GM12892 (cell line): ENCODE measurements around the gene GRID1.

Experiments used
- POLR2A ChIP-seq: IDR thresholded peaks from 2 replicates; pipeline ENCODE4 v1.6.1; 2011; ENCODE audit warnings: low read depth, low read length, control low read depth
- TAF1 ChIP-seq: IDR thresholded peaks from 2 replicates; pipeline ENCODE4 v1.6.1; 2011; ENCODE audit warnings: low read depth, mild to moderate bottlenecking, control low read depth, low read length, borderline replicate concordance

- TF ChIP-seq POLR2A (no peak), TAF1 (no peak)
These were observed 97.3 kb downstream of the GRID1 start for GRCh38 chr10:86269332-86269731.
